K562 (cell line): ENCODE results near the gene DPH6. TPM values are rescaled to one million over a fixed set of nuclear protein-coding genes. Genes with fewer than 3 reads are reported as not detected.

ENCODE experiments used
- DACH1 ChIP-seq: fragments of 450-650 bp; IDR thresholded peaks from 2 replicates; pipeline ENCODE4 v1.6.1; 2018; ENCODE audit not compliant: partially characterized antibody
- ETV6 ChIP-seq, 3 experiments: fragments of 150-350 bp in 1 of 3; sonication (generic) in 1 of 3; formaldehyde crosslinking in 1 of 3; IDR thresholded peaks; 2 replicates each; pipeline versions ENCODE4 v1.6.1 to v1.8.0; 2014 to 2022; ENCODE audit warnings: borderline replicate concordance in 2 of 3, low read depth in 2 of 3, antibody characterized with exemption in 1 of 3, low read length in 1 of 3, mild to moderate bottlenecking in 1 of 3, missing genetic modification reagents in 1 of 3
- PURB ChIP-seq: sonication (generic); formaldehyde crosslinking; IDR thresholded peaks from 2 replicates; pipeline ENCODE4 v1.9.0; 2021; ENCODE audit warnings: low read depth, mild to moderate bottlenecking, missing genetic modification reagents
- SOX6 ChIP-seq: fragments of 450-650 bp; IDR thresholded peaks from 2 replicates; pipeline ENCODE4 v1.6.1; 2014; ENCODE audit warnings: mild to moderate bottlenecking
- TEAD4 ChIP-seq, 2 experiments: sonication (generic) in 1 of 2; formaldehyde crosslinking in 1 of 2; IDR thresholded peaks; 2 replicates each; pipeline versions ENCODE4 v1.6.1 to v1.8.0; 2012 to 2022; ENCODE audit warnings: borderline replicate concordance in 1 of 2, inconsistent platforms in 1 of 2, low read length in 1 of 2, mild to moderate bottlenecking in 1 of 2, missing genetic modification reagents in 1 of 2
- WHSC1 ChIP-seq: IDR thresholded peaks from one replicate; pipeline ENCODE4 v1.6.1; 2012; ENCODE audit warnings: low read length, control low read depth, inconsistent platforms
- ZNF76 ChIP-seq: fragments of 250-450 bp; sonication (Bioruptor Pico); IDR thresholded peaks from 2 replicates; pipeline ENCODE4 v1.4.0; 2020; ENCODE audit warnings: mild to moderate bottlenecking, moderate library complexity, borderline replicate concordance
- polyA plus RNA-seq, 8 experiments: library from polyadenylated mRNA; depleted of rRNA in 4 of 8; stranded (reverse) in 5 of 8; unstranded in 3 of 8; fragments of >200 nt; fragmentation: Nextera tagmentation in 2 of 8; fragmentation: Illumina TruSeq in 1 of 8; extraction: Ambion mirVana in 2 of 8; extraction: Trizol in 1 of 8; gene quantifications; 2 replicates each; pipeline versions ENCODE4 v1.2.1 to v1.2.3, GENCODE V29; 2011 to 2014; ENCODE audit warnings: inconsistent platforms in 1 of 8, missing spikeins in 1 of 8
- total RNA-seq, 7 experiments: library from RNA; depleted of rRNA in 6 of 7; stranded (reverse); fragments of >200 nt in 6 of 7; fragmentation: Illumina TruSeq in 2 of 7; extraction: Trizol in 2 of 7; gene quantifications; 2 replicates each; pipeline versions ENCODE4 v1.2.1 to v1.2.3, GENCODE V29; 2011 to 2021; ENCODE audit warnings: low replicate concordance in 1 of 7
- TF ChIP-seq, protein P1 (sequence below): fragments of 450-650 bp; IDR thresholded peaks from 2 replicates; pipeline ENCODE4 v1.6.1; 2017; ENCODE audit warnings: mild to moderate bottlenecking, moderate library complexity
- TF ChIP-seq, protein P2 (sequence below): fragments of 450-650 bp; conservative IDR thresholded peaks from 2 replicates; pipeline ENCODE4 v1.6.1; 2016; ENCODE audit warnings: missing genetic modification characterization, low read depth, mild to moderate bottlenecking, missing compliant biosample characterization, moderate library complexity
- TF ChIP-seq, protein P3 (sequence below): sonication (generic); formaldehyde crosslinking; IDR thresholded peaks from 2 replicates; pipeline ENCODE4 v1.4.0; 2020; ENCODE audit warnings: mild to moderate bottlenecking, missing genetic modification reagents

Gene DPH6
- total and polyA plus RNA-seq, 9 of the 15 experiments (the other 6 are each of a cell fraction or from before 2014, with no cell fraction given): 10.1 to 69.1 (median 18.8) TPM

DNA sequence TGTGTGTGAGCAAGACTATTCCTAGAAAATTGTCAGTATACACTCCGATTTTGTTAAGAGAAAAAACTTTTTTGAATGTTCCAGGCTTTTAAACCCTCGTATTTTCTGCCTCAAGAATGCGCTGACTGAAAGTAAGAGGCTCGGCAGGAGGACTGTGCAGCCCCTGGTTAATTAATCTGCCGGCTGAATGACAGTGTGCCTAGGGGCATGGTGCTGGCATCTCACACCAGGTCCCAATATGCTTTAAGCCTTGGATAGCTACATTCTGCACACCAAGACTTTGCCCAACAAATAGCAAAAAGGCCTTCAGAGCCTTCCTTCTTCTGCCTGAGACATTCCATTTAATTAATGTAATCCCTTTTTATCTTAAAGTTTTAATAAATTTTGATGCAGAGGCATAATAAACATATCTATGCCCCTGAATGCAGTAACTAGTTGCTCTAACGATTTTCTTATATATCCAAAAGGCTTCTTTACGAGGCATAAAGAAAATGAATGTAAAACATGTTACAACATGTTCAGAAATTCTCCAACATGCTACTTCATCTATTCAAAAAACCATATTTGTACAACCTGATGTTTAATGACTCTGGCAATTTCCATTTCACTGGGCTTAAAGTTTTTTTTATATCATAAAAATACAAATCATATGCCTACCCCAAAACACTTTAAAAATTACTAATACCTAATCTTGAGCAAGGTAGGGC lies 37.9 kb downstream of the DPH6 start (continued):
- TF ChIP-seq TEAD4 (IDR thresholded peaks at IDR 0.05; ENCODE audit: low read length) (no peak), TEAD4 (CRISPR knock-in tag; IDR thresholded peaks at IDR 0.05; ENCODE audit: borderline replicate concordance) (no peak), ETV6 (IDR thresholded peaks at IDR 0.05; ENCODE audit: borderline replicate concordance in 1 of 2, low read depth in 2 of 2, low read length in 1 of 2) (no peak), ETV6 (CRISPR knock-in tag; IDR thresholded peaks at IDR 0.05; ENCODE audit: borderline replicate concordance) (no peak), SOX6 (no peak), DACH1 (no peak), WHSC1 (no peak), PURB (CRISPR knock-in tag) (no peak), ZNF76 (no peak)
- TF ChIP-seq, protein P1, sequence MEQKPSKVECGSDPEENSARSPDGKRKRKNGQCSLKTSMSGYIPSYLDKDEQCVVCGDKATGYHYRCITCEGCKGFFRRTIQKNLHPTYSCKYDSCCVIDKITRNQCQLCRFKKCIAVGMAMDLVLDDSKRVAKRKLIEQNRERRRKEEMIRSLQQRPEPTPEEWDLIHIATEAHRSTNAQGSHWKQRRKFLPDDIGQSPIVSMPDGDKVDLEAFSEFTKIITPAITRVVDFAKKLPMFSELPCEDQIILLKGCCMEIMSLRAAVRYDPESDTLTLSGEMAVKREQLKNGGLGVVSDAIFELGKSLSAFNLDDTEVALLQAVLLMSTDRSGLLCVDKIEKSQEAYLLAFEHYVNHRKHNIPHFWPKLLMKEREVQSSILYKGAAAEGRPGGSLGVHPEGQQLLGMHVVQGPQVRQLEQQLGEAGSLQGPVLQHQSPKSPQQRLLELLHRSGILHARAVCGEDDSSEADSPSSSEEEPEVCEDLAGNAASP: no peak
- TF ChIP-seq, protein P2, sequence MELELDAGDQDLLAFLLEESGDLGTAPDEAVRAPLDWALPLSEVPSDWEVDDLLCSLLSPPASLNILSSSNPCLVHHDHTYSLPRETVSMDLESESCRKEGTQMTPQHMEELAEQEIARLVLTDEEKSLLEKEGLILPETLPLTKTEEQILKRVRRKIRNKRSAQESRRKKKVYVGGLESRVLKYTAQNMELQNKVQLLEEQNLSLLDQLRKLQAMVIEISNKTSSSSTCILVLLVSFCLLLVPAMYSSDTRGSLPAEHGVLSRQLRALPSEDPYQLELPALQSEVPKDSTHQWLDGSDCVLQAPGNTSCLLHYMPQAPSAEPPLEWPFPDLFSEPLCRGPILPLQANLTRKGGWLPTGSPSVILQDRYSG (tag): no peak
- TF ChIP-seq, protein P3, sequence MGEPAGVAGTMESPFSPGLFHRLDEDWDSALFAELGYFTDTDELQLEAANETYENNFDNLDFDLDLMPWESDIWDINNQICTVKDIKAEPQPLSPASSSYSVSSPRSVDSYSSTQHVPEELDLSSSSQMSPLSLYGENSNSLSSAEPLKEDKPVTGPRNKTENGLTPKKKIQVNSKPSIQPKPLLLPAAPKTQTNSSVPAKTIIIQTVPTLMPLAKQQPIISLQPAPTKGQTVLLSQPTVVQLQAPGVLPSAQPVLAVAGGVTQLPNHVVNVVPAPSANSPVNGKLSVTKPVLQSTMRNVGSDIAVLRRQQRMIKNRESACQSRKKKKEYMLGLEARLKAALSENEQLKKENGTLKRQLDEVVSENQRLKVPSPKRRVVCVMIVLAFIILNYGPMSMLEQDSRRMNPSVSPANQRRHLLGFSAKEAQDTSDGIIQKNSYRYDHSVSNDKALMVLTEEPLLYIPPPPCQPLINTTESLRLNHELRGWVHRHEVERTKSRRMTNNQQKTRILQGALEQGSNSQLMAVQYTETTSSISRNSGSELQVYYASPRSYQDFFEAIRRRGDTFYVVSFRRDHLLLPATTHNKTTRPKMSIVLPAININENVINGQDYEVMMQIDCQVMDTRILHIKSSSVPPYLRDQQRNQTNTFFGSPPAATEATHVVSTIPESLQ (CRISPR knock-in tag): no peak
